Measurements from ENCODE around the gene C9orf50.
A peak's percentile ranks its signal among the peaks of the same experiment; 100 is the strongest.

The C9orf50 gene

GRCh38 chr9:129573977-129574376 is 46.9 kb downstream of the C9orf50 start:
- ChIA-PET CTCF (interaction anchor here (0.5 to 1.2 kb wide), 3 partner anchors 10 to 403 kb away, joined by 3 to 6 read pairs (median 5); no protein-coding TSS in a partner anchor), POLR2A (no interaction called here)
- H3K4me1 ChIP-seq (ENCODE audit: control insufficient read depth, insufficient read depth, low read length) = no peaks in the 10 kb centered on the region
- no peak for TF ChIP-seq ZNF274 (IDR thresholded peaks at IDR 0.05; ENCODE audit: low read length)
- no peak for TF ChIP-seq ZNF274 (tag by site-specific recombination; IDR thresholded peaks at IDR 0.05; ENCODE audit: borderline replicate concordance)
- TF ChIP-seq, protein P1, sequence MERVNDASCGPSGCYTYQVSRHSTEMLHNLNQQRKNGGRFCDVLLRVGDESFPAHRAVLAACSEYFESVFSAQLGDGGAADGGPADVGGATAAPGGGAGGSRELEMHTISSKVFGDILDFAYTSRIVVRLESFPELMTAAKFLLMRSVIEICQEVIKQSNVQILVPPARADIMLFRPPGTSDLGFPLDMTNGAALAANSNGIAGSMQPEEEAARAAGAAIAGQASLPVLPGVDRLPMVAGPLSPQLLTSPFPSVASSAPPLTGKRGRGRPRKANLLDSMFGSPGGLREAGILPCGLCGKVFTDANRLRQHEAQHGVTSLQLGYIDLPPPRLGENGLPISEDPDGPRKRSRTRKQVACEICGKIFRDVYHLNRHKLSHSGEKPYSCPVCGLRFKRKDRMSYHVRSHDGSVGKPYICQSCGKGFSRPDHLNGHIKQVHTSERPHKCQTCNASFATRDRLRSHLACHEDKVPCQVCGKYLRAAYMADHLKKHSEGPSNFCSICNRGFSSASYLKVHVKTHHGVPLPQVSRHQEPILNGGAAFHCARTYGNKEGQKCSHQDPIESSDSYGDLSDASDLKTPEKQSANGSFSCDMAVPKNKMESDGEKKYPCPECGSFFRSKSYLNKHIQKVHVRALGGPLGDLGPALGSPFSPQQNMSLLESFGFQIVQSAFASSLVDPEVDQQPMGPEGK (tag by site-specific recombination; IDR thresholded peaks at IDR 0.05) = no peak
- TF ChIP-seq TCF7L2 (IDR thresholded peaks at IDR 0.05; ENCODE audit: borderline replicate concordance, low read depth, low read length) = no peak
- TF ChIP-seq, protein P2, sequence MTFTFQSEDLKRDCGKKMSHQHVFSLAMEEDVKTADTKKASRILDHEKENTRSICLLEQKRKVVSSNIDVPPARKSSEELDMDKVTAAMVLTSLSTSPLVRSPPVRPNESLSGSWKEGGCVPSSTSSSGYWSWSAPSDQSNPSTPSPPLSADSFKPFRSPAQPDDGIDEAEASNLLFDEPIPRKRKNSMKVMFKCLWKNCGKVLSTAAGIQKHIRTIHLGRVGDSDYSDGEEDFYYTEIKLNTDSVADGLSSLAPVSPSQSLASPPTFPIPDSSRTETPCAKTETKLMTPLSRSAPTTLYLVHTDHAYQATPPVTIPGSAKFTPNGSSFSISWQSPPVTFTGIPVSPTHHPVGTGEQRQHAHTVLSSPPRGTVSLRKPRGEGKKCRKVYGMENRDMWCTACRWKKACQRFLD (tag by site-specific recombination; IDR thresholded peaks at IDR 0.05) = no peak
- no peak for TF ChIP-seq ZNF654 (tag by site-specific recombination; IDR thresholded peaks at IDR 0.05; ENCODE audit: low read depth)
- TF ChIP-seq, protein P3, sequence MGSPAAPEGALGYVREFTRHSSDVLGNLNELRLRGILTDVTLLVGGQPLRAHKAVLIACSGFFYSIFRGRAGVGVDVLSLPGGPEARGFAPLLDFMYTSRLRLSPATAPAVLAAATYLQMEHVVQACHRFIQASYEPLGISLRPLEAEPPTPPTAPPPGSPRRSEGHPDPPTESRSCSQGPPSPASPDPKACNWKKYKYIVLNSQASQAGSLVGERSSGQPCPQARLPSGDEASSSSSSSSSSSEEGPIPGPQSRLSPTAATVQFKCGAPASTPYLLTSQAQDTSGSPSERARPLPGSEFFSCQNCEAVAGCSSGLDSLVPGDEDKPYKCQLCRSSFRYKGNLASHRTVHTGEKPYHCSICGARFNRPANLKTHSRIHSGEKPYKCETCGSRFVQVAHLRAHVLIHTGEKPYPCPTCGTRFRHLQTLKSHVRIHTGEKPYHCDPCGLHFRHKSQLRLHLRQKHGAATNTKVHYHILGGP (tag by site-specific recombination; IDR thresholded peaks at IDR 0.05) = no peak
- TF ChIP-seq ZNF19 (tag by site-specific recombination; IDR thresholded peaks at IDR 0.05; ENCODE audit: low read depth) = no peak
- TF ChIP-seq ZNF214 (tag by site-specific recombination; IDR thresholded peaks at IDR 0.05; ENCODE audit: borderline replicate concordance) = no peak
- no peak for TF ChIP-seq ZFHX2 (tag by site-specific recombination; conservative IDR thresholded peaks at IDR 0.05)
- TF ChIP-seq ZNF10 (tag by site-specific recombination; IDR thresholded peaks at IDR 0.05) = no peak
- TF ChIP-seq ZNF121 (tag by site-specific recombination; IDR thresholded peaks at IDR 0.05) = no peak
- TF ChIP-seq, protein P4, sequence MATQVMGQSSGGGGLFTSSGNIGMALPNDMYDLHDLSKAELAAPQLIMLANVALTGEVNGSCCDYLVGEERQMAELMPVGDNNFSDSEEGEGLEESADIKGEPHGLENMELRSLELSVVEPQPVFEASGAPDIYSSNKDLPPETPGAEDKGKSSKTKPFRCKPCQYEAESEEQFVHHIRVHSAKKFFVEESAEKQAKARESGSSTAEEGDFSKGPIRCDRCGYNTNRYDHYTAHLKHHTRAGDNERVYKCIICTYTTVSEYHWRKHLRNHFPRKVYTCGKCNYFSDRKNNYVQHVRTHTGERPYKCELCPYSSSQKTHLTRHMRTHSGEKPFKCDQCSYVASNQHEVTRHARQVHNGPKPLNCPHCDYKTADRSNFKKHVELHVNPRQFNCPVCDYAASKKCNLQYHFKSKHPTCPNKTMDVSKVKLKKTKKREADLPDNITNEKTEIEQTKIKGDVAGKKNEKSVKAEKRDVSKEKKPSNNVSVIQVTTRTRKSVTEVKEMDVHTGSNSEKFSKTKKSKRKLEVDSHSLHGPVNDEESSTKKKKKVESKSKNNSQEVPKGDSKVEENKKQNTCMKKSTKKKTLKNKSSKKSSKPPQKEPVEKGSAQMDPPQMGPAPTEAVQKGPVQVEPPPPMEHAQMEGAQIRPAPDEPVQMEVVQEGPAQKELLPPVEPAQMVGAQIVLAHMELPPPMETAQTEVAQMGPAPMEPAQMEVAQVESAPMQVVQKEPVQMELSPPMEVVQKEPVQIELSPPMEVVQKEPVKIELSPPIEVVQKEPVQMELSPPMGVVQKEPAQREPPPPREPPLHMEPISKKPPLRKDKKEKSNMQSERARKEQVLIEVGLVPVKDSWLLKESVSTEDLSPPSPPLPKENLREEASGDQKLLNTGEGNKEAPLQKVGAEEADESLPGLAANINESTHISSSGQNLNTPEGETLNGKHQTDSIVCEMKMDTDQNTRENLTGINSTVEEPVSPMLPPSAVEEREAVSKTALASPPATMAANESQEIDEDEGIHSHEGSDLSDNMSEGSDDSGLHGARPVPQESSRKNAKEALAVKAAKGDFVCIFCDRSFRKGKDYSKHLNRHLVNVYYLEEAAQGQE (tag by site-specific recombination; IDR thresholded peaks at IDR 0.05) = no peak
- TF ChIP-seq PBX3 (CRISPR knock-in tag; IDR thresholded peaks at IDR 0.05) = no peak
- TF ChIP-seq KLF8 (tag by site-specific recombination; IDR thresholded peaks at IDR 0.05) = no peak
- no peaks in the 10 kb centered on the region for H3K36me3 ChIP-seq (ENCODE audit: control insufficient read depth in 2 of 2, insufficient read depth in 1 of 2, low read length in 2 of 2)
- no peak overlapping the region for H3K4me3 ChIP-seq (ENCODE audit: low read depth, low read length)
- no peak overlapping the region for H3K27ac ChIP-seq (ENCODE audit: extremely low read depth, low read depth, low read length)
- H3K9me3 ChIP-seq (ENCODE audit: control insufficient read depth, insufficient read depth, low read depth, low read length) = no peaks in the 10 kb centered on the region

DNA sequence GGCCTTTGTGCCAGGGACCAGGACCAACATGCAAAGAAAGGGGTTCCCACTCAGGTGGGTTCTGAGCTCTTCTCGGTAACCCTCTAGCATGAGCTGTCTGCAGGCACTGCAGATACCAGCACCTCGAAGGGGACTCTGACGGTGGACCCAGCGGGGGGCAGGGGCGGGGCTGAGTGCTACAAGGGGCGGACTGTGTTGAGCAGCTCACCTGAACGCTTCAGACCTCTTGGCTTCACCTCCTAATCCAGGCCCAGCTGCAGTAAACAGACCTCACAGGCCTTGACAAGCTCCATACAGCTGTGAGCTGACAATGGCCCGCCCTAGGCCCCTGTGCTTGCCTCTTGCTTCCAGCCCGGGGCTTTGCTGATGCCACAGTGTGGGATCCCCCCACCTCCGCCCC is 48.4 kb downstream of the C9orf50 start:
- ChIA-PET POLR2A (interaction anchor here (0.6 kb wide), 1 partner anchor 432 kb away, joined by 5 read pairs; no protein-coding TSS in a partner anchor), CTCF (interaction anchor here (0.5 kb wide), 1 partner anchor 706 kb away, joined by 3 read pairs; no protein-coding TSS in a partner anchor)
- TF ChIP-seq ZNF768 (tag by site-specific recombination; IDR thresholded peaks at IDR 0.05) (no peak), PRDM4 (tag by site-specific recombination; IDR thresholded peaks at IDR 0.05) (no peak)
- TF ChIP-seq, protein P5, sequence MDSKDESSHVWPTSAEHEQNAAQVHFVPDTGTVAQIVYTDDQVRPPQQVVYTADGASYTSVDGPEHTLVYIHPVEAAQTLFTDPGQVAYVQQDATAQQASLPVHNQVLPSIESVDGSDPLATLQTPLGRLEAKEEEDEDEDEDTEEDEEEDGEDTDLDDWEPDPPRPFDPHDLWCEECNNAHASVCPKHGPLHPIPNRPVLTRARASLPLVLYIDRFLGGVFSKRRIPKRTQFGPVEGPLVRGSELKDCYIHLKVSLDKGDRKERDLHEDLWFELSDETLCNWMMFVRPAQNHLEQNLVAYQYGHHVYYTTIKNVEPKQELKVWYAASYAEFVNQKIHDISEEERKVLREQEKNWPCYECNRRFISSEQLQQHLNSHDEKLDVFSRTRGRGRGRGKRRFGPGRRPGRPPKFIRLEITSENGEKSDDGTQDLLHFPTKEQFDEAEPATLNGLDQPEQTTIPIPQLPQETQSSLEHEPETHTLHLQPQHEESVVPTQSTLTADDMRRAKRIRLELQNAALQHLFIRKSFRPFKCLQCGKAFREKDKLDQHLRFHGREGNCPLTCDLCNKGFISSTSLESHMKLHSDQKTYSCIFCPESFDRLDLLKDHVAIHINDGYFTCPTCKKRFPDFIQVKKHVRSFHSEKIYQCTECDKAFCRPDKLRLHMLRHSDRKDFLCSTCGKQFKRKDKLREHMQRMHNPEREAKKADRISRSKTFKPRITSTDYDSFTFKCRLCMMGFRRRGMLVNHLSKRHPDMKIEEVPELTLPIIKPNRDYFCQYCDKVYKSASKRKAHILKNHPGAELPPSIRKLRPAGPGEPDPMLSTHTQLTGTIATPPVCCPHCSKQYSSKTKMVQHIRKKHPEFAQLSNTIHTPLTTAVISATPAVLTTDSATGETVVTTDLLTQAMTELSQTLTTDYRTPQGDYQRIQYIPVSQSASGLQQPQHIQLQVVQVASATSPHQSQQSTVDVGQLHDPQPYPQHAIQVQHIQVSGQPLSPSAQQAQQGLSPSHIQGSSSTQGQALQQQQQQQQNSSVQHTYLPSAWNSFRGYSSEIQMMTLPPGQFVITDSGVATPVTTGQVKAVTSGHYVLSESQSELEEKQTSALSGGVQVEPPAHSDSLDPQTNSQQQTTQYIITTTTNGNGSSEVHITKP (tag by site-specific recombination; IDR thresholded peaks at IDR 0.05) = 0 out of 2 replicates have a peak, but pooled peaks have one; percentile 12
- H3K9me3 ChIP-seq (ENCODE audit: control insufficient read depth, insufficient read depth, low read depth, low read length) = no peaks in the 10 kb centered on the region
- no peak overlapping the region for H3K27ac ChIP-seq (ENCODE audit: extremely low read depth, low read depth, low read length)
- no peak overlapping the region for H3K4me3 ChIP-seq (ENCODE audit: low read depth, low read length)
- no peaks in the 10 kb centered on the region for H3K4me1 ChIP-seq (ENCODE audit: control insufficient read depth, insufficient read depth, low read length)
- no peaks in the 10 kb centered on the region for H3K36me3 ChIP-seq (ENCODE audit: control insufficient read depth in 2 of 2, insufficient read depth in 1 of 2, low read length in 2 of 2)
